Stimulated activated naive CD4-positive, alpha-beta T cell treated with Interleukin-2 at 50 U/mL for 16 hours (primary cell): ENCODE data around the gene COL20A1.

Experiments used
- DNase-seq: peaks from one replicate; lab custom pipeline; 2025; lab: John Stamatoyannopoulos, UW

Gene COL20A1

DNA sequence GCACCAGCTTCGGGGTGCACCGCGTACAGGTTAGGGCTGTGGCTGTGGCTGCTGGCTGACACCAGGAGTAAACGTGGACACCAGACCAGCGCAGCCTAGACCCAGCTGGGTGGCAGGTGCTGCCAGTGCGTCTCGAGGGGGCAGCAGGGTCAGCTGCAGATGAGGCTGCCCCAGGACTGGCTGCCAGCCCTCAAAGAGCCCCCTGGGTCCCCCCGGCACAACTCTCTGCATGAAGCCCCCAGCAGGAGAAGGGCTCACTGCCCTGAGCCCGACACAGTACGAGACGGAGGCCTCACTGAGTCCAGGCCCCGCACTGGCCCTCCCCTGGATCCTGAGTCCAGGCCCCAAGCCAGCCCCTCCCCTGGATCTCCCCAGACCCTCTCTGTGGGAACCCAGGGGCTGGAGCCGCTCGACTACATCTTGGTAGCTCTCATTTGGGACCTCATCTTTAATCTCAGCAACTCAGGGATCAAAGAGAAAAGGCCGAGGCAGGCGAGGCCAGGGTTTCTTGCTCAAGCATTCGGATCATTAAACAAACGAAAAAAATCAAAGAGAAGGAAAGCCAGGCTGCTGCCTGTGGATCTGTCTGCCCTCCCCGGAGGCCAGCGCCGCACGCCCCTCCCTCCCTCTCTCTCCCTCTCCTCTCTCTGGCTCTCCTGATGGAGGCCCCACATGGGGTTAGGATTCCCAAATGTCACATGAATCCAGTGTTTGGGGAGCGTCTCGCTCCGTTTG is 31.8 kb upstream of the COL20A1 start:
- DNase-seq = no peak

DNA sequence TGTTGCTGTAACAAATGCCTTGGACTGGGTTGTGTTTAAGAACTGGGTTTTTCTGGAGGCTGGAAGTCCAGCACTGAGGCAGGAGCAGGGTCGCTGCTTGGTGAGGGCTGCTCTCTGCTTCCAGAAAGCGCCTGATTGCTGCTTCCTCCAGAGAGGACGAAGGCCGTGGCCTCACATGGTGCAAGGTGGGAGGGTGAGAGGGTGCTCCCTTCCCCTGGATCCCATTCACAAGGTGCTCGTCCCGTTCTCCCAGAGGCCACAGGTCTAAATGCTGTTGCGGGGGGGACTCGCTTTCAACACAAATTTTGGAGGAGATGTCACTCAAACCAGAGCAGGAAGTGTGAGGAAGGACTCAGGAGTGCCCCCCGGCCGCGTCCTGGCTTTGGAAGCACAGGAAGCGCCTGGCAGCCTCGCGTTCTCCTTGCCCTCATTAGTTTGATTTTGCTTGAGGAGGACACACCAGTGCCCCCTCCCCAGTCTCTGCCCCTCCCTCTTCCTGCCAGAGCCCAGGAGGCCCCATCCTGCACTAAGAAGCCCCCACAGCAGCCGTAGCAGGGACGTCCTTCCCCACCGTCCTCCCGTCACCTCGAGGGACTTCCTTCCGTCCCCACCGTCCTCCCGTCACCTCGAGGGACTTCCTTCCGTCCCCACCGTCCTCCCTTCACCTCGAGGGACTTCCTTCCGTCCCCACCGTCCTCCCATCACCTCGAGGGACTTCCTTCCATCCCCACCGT is 31.0 kb upstream of the COL20A1 start:
- DNase-seq = no peak

DNA sequence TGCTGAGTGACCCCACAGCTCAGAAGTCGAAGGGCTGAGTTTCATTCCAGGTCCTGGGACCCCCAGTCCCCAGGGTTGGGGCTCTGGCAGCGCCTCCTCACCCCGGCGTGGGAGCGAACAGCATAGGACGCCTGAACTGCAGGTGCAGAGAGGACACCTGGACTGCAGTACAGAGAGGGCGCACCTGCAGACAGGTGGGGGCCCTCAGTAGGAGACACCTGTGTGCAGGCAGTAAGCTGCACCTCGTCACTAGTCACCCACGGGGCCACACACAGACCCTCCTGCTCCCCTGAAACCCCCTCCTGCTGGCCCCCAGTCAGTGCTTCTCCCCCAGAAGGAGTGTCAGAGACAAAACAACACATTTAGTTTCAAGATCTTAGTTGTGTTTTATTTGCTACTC is 30.1 kb upstream of the COL20A1 start:
- DNase-seq = no peak

DNA sequence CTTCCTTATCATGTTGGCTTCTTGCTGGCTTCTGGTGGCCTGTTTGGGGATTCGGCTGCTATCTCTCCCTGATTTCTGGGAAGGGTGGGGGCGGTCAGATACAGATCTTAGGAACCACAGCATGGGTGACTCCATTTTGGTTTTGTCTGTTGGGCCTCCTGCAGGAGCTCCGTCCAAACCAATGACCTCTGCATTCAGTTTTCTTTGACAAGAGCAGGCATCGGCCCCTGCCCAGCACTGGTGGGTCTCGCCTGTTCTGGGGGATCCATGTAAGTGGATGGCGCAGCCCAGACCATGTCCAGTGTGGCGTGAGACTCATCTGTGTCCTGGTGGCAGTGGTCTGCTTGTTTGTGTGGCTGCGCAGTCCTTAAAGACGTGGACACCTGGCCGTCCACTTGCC is 29.0 kb upstream of the COL20A1 start:
- no peak for DNase-seq

DNA sequence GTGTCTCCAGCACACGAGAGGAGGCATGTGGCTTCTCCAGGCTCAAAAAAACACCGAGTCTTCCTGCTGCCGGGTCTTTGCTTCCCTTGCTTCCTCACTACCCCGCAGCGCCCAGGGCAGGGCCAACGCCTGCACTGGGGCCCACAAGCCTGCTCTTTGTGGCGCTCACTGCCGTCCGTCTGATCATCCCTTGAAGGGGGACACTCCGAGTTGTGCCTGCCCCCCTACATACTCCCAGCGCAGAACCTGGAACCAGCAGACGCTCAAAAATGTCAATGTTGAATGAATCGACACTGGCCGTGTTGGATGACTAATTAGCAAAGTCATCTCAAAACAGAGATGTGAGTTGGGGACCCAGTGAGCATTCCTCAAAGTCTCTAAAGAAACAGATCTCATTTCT is 28.5 kb upstream of the COL20A1 start:
- no peak for DNase-seq

DNA sequence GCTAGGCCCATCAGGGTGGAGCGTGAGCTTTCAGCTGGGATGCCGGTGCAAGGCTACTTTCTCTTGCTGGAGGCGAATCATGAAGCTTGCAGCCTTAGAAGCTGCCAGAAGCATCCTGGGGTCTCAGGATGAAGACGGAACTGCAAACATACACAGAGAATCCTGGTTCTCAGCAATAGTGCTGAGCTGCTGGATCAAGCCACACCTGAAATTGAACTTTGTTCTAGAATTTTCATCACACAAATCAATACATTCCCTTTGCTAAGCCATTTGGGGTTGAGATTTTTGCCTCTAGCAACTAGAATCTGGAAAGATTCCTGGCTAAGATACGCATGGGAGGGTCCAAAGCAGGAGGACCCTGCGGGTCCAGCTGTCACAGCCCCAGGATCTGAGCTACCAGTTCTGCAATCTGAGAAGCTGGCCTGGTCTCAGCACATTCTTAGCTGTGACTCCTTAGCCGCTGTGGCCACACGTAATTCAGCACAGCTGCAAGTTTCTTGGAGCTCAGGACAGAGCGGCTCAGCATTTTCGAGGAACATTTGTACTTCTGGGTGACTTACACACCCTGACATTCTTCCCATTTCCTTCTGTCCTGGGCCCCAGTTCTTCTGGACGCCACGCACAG is 27.0 kb upstream of the COL20A1 start:
- no peak for DNase-seq

DNA sequence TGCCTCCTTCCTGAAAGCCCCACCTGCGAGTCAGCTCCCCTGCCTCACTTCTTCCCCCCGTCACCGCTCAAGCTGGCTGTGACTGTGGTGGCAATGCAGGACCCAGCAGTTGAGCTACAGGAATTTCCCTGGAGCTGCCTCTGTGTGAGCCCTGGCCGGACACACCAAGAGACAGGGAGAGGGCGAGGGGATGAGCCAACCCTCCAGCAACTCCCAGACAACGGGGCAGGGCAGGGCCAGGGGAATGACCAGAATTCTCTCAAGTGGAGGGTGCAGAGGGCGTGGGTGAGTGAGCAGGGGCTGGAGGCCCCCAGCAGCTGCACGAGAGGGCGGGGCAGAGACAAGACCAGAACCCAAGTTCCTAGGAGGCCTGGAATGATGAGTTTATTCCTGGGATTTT is 25.3 kb upstream of the COL20A1 start:
- DNase-seq = no peak

DNA sequence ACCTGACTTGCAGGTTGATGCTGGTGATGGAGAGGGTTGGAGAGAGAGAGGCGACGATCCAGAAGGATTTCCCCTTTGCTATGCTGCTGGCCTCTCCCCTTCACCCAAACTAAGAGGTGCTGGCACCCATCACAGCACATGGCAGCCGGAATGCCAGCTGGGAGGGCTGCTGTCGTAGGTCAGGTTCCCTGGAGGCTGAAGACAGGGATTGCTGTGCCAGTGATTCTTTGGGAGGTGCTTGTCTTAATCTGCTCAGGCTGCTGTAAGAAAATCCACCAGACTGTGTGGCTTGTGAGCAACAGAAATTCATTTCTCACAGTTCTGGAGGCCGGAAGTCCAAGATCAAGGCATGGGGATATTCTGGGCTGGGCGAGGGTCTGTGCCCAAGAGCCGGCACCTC is 24.7 kb upstream of the COL20A1 start:
- no peak for DNase-seq

DNA sequence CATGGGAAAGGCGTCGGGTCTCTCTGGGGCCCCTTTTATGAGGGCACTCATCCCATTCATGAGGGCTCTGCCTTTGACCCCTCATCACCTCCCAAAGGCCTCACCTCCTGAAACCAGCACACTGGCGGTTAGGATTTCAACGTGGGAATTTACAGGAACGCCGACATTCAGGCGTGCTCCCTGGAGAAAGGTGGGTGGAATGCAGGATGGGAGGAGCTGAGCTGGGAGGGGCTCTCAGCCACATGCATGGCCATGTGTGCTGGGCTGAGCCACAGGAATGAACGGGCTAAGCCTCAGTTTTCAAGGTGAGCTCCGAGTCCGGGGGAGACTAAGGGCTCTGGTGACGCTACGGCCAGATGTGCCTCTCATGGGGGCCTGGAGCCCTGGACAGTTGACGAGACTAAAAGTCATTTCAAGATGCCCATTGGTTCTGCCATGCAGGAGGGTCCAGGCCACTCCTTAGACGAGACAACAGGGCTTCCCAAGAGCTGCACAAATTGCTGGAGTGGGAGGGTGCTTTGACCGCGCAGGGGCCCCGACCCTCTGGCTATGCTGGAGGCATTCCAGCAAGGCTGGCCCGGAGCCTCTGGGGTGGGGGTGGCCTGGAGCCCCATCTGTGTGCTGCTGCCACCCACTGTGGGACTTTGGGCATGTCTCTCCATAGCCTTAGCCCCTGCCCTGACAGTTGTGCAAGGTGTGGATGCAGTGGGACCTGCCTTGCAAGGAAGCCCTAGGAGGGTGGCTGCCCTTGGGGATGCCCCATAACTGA is 24.1 kb upstream of the COL20A1 start:
- no peak for DNase-seq

DNA sequence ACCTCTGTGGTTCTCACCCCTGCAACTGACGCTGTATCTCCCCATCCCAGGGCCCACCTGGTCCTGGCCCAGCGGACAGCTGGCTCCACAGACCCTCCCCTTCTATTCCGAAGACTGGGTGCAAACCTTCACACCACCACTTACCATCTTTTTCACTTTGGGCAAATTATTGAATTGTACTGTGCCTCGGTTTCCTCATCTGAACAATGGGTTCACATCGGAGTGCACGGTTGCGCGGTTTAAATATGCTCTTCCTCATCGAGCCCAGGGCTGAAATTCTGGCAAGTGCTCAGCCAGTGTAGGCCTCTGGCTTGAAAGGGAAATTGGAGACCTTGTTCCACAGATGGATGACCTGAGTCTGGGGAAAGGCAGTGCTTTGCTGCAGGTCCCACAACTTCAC is 23.3 kb upstream of the COL20A1 start:
- DNase-seq = no peak

DNA sequence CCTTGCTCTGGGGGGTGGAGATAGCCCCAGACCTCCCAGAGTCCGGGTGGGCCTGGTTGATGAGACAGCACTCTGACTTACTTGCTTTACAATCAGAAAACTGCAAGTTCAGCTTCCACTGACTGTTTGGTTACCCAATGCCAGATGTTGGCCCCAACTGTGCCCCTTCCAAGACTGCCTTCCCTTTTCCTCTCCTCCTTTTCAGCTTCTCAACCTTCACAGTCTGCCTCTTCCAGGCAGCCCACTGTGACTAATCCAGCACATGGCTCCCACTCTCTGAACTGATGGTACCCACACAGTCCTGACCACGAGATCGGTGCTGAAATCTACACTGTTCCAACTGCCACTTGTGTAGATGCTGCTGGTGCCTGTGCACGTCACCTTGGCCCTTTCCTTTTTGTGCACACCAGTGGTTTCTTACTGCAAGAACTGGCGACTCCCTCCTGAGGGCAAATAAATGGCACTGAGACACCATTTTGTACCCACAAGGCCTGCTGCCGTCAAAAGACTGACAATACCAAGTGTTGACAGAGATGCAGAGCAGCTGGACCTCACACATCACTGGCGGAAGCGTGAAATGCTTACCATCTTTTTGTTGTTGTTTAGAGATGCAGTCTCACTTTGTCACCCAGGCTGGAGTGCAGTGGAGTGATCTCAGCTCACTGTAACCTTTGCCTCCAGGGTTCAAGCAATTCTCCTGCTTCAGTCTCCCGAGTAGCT is 22.2 kb upstream of the COL20A1 start:
- DNase-seq = no peak

DNA sequence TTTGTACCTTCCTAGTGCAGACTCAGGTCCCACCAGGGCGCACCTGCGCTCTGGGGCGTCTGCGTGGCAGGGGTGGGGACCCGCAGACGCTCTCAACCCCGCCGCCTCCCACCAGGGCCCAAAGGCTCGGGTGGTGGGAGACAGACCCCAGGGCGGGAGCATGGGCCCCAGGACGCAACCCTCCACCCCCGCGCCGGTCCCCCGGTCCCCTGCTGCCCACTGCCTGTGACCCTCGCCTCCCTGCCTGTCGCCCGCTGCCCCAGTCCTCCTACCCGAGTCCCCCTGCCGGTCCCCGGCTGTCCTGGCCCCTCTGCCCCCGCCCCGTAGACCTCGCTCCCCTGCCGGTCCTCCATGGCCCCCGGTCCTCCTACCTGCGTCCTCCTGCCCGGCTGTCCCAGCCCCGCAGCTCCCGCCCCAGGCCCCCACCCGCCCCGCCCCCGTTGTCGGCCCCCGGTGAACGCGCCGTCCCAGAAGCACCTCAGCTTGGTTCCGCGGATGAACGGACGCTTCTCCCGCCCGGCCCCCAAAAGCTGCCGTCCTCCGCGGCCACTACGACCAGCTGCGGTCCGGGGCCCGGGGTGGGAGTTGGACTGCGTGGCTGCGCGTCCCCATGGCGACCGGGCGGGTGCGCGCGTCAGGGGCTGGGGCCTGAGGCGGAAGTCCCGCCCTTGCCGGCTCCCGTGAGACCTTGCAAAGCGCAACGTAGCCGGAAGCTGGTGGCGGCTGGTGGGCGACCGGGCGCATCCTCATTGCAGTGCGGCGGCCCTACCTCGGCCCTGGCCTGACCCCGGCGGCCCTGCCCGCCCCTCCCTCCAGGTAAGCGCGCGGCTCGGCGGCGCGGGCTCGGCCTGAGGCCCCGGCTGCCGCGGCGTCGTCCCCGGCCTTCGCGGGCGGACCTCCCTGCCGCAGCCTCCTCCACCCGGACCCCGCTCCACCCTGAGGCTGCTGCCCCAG is 20.6 kb upstream of the COL20A1 start, which contains the start of gene ARFGAP1:
ARFGAP1 (plus strand) TSS at position 709 of the 954 bp plus-strand sequence. CDS start 2,768 bp downstream, outside the sequence.
- peak; percentile 92 for DNase-seq

DNA sequence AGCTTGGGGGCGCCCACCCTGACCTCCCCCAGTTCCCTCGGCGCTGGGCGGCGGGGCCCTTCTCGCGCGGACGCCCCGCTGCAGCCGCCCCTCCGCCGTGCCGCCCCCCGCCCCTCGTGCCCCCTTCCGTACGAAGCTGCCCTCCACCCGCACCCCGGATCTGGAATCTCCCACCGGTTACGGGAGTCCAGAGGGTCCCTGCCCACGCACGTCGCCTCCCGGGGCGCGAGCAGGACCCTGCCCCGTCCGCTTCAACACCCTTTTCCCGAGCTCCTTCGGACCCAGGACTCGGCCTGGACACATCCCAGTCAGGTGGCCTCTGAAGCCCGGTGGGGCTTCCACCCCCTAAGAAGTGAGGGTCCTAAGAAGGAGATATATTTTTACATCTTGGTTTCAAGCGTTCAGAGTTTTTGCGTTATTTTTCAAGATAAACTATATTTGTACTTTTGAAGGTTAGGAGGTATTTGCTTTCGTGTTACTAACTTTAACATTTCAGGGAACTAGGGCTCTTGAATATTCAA is 19.9 kb upstream of the COL20A1 start:
- DNase-seq = no peak

DNA sequence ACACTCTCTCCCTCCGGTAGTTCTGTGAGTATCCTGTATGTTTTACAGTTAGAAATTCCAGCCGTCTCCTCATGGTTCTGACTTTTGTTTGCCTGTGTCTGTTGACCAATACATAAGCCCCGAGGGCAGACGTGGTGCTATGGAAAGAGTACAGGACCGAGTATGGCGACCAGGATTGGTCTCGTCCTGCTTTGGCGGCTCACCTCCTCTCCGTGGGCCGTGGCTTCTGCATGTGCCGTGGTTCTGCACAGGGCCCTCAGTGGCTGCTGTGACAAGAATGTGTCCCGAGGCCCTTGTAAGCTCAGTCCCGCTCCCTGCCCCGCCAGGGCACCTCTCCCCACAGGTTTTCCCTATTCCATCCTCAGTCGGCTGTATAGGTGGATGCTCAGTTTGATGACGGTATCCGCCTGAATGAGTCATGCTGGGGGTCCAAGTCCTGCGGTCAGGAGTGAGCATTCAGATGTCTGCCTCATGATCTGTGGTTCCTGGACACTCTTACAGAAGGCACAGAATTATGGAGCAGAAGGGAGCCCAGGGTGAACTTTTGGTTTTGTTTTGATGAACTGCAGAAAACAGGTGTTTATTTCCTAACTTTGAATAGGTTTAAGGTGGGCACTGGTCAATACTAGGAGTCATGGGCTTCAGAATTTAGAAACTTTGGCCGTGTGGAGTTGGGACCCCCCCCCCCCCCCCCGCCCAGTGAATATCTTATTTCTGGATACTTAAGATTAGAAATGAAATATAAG is 19.2 kb upstream of the COL20A1 start:
- DNase-seq = no peak

DNA sequence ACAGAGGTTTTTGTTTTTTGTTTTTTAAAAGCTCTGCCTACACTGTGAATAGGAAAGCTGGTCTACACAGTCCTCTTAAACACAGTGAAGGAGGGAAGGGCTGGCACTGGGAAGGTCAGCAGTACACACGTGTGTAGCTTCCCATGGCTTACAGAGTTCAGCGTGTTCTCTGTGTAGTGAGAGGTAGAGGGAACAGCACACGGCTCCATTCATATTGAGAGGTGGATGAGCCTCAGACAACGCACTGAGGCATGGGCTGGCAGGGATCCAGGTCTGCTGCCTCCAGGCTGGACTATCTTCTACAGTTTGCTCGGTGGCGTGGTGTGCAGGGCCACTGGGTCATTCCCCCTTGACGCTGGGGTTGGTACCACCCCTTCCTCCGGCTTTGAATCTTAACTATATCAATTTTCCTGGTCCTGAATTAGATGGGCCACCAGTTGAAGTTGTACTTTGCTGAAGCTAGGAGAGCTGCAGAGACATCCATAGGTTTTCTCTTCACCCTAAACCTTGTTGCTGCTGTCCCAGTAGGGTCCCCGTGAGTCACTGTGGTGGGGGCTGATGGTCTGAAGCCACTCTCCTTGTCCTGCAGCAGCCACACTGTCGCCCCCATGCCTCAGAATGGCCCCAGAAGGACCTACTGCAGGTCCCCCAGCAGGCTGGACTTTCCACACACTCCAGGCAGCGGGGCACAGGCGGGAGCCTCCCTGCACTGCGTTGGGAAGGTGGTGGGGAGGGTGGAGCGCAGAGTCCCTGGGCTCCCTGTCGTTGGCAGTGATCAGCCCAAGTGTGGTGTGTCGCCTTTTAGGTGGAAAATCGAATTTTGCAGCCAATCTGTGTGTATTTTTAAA is 18.4 kb upstream of the COL20A1 start:
- DNase-seq = no peak

DNA sequence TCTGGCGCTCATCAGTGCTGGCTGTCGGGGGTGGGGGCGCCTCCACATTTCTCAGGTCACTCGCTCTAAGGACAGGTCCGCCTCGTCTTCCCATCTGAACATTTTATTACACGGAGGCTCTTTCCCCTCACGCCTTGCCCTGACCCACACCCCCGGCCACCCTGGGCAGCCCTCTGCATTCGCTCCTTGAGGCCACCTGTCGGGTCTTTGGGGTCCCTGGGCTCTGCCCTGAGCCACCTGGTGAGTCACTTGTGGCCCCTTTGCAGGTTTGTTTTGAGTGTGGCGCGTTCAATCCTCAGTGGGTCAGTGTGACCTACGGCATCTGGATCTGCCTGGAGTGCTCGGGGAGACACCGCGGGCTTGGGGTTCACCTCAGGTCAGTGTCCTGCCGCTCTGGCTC is 17.2 kb upstream of the COL20A1 start:
- DNase-seq = no peak

DNA sequence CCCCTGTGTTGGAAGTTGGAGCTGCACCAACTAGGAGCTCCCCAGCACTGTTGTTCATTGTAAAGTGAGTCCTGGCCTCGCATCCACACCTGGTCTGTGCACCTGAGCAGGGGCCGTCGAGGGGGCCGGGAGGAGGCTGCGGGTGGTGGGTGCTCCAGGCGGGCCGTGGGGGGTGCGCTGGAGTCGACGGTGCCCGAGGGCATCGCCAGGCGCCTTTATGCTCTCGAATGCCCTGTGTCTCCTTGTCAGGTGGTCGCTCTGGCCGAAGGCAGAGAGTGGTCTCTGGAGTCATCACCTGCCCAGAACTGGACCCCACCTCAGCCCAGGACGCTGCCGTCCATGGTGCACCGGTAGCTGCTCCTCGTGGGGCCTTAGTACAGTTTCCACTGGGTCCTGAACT is 16.0 kb upstream of the COL20A1 start:
- DNase-seq = no peak

DNA sequence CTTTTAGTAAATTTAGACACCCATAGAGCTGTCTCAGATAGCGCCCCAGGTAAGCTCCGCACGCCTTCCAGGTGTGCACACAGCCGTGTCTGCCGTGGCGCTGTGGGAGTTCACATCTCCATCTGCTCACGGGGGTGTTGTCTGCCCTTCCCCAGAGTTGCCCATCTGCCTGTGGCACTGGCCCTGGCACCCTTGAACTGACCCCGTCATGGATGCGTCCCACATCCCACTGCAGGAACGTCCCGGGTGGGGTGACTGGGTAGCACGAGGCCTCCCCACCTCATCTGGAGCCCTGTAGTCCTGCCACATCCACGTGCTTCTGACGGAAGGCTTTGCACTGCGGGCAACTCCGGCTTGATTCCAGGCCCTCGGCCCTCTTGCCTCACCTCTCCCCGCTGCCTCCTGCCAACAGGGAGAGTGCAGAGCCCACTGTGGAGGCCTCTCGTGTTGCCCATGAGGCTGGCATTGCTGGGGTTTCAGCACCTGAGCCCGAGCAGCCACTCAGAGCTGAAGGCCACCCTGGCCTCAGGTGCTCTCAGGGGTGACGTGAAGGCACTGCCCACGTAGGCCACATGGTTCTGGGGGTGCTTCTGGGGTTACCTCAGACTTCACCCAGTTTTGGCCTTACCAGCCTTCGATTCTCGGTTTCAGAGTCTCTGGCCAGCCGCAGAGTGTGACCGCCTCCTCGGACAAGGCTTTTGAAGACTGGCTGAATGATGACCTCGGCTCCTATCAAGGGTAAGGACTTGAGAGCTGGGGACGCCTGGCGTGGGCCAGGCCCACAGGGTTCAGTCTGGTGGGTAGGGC is 15.3 kb upstream of the COL20A1 start:
- no peak for DNase-seq
